DMS153 treated with DMSO at 0.1 percent for 48 hours (cell line): Measurements from ENCODE around the gene ERP44.
"Not testable (repeated sequence)": the region's sequence is repeated elsewhere in the genome, so short reads cannot be mapped to it uniquely, and the experiment has no call there.

ENCODE experiments used
- DNase-seq: peaks from one replicate; lab custom pipeline; 2025; ENCODE audit not compliant: unreplicated experiment; lab: John Stamatoyannopoulos, UW

The ERP44 gene

GRCh38 chr9:100098887-100099721, at the start of gene ERP44, which contains the start of gene INVS:
ERP44 (minus strand) TSS chr9:100099000; CDS start chr9:100098840, 160 bp downstream.
INVS (plus strand) TSS chr9:100099243; CDS start chr9:100104522, 5,279 bp downstream.
- peak; percentile 97 for DNase-seq

GRCh38 chr9:100145976-100146375, 47.2 kb upstream of the ERP44 start:
- DNase-seq: not testable (repeated sequence)

GRCh38 chr9:100145167-100145934, 46.6 kb upstream of the ERP44 start:
- DNase-seq: not testable (repeated sequence)

DNA sequence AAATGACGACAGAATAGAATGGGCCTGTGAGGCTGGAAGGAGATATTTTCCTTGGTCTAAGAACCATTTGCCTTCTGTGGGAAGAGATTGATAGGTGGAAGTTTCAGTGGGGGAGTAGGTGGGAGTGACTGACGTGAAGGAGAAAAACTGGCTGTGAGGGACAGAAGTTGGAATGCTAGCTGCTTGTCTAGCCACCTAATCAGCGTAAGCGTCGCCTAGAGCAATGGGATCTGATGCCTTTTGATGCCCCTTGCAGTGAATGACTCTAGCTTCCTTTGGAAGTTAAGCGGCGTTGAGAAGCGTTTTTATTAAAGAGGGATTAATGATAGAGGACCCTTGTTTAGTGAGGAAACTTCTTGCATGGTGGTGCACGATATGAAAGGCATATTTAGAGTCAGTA, 43.1 kb upstream of the ERP44 start:
- not testable (repeated sequence) for DNase-seq

- DNase-seq: not testable (repeated sequence)
Measured at GRCh38 chr9:100140303-100140702, 41.5 kb upstream of the ERP44 start.

DNA sequence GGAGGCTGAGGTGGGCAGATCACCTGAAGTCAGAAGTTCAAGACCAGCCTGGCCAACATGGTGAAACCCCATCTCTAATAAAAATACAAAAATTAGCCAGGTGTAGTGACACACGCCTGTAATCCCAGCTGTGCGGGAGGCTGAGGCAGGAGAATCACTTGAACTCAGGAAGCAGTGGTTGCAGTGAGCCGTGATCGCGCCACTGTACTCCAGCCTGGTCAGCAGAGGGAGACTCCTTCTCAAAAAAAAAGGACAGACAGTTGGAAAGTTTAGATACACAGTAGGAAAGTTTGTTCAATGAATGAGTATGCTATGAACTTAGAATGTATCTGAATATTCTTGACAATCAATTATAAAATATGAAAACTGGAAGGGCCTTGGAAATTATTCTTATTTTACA, 38.0 kb upstream of the ERP44 start:
- not testable (repeated sequence) for DNase-seq

GRCh38 chr9:100134731-100135130, 35.9 kb upstream of the ERP44 start:
- no peak for DNase-seq

DNA sequence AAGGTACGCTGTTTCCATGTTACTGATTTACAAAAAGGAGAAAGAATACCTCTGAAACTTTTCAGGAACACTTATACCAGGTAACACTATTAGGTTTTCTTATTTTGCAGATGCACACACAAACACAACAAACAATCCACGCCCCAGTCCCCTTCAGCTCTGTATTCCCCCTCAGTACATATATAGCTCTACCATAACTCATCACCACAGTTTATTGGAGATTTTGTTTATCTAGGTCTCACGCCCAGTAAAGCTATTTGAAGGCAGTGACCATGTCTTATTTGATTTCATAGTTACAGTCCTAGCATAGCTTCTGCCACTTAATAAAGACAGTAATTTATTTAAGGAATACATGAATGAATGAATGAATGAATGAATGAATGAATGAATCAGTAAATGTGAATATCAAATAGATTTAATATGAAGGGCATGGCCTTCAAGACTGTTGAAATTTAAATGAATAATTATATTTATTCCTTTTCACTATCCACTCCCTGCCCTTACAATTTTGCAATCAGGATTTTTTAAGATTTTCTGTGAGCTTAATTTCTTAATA, 33.2 kb upstream of the ERP44 start:
- DNase-seq: no peak

- no peak for DNase-seq
Measured at GRCh38 chr9:100131216-100131615, 32.4 kb upstream of the ERP44 start.

DNA sequence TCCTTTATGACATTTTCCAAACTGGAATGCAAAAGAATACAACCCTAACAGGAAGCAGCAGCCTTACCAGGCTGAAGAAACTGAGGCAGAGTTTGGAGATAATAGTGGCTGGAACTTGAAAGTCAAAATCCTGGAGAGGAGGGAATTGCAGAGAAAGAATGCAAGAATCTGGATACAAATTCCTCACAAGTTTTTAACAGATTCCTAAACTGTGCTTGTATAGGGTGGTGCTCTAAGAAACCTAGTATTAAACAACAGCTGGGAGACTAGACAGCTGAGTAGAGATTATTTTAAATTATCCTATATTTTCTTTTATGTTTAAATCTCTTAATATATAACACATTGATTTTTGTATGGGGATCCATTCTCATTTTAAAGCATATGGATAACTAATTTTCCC, 31.0 kb upstream of the ERP44 start:
- DNase-seq: no peak

DNA sequence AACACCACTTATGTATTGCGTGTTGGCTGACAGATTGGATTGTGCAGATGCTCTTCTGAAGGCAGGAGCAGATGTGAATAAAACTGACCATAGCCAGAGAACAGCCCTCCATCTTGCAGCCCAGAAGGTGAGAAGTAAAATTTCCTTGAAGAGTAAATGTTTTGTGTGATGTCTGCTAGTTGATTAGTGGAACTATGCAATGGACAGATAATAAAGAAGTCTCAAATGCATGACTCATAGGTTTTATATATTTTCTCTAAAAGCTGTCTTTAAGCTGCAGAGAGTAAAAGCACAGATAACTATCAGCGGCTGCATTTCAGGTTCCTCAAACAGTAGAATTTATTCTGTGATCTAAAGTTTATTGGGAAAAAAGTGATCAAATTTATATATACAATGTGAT, 27.6 kb upstream of the ERP44 start:
- DNase-seq: no peak

- DNase-seq: no peak
Measured at GRCh38 chr9:100125910-100126309, 27.1 kb upstream of the ERP44 start.

GRCh38 chr9:100125236-100125635, 26.4 kb upstream of the ERP44 start:
- DNase-seq: no peak

DNA sequence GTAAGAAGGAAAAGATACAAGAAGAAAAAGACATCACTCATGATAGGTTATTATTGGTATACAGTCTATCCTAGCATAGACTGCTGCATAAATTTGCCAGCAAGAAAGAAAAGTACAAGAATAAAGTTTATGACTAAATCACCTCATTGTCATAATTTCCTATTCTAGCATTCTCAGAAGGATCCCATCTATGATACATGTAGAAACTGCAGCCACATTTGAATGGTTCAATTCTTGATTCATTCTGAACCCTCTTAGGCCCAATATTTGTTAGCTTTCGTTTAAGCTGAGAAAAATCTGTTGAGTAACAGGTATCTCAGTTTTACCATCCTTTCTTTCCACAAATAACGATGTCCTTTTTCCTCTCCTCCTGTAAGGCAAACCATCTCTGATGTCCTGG, 21.5 kb upstream of the ERP44 start:
- DNase-seq: no peak

DNA sequence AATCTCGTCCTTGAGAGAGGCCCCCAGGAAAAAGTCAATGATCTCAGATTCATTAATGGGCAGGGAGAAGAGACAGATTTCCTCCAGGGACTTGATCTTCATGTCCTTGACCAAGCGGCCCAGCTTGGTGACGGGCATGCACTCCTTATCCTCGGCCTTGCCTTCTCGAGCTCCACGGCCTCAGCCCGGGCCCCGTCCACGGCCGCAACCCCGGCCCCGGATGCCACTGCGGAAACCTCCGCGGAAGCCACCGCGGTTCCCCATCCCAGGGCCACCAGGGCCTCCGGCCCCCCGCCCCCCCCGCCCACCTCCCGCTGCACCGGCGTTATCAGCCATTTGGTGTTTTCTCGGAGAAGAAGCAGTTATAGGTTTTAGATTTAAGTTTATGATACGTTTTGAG, 18.5 kb upstream of the ERP44 start:
- no peak for DNase-seq

DNA sequence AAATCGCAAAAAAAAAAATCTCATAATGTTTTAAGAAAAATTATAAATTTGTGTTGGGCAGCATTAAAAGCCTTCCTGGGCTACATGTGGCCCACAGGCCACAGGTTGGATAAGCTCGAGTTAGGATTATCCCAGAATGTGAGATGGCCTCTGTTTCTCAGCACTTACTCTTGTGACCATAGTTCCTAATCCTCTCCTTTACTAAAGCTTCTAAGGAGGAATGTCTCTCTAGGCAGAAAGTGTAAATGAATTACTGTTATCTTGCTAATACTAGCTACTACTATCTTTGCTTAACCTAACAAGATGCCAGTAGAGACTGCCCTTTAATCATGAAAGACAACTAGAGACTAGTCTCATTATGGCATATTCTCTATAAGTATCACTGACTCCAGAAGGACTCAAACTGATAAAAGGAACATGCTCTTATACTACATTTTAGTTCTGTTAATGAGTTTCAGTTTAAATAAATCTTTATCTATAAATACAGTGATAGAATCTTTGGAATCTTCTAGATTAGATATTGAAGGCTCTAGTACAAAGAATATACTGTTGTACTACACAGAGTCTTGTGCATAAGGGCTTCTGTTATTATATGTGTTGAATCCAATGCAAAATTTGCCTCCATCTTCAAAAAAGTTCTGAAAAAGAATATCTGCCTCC, 14.0 kb upstream of the ERP44 start:
- no peak for DNase-seq

DNA sequence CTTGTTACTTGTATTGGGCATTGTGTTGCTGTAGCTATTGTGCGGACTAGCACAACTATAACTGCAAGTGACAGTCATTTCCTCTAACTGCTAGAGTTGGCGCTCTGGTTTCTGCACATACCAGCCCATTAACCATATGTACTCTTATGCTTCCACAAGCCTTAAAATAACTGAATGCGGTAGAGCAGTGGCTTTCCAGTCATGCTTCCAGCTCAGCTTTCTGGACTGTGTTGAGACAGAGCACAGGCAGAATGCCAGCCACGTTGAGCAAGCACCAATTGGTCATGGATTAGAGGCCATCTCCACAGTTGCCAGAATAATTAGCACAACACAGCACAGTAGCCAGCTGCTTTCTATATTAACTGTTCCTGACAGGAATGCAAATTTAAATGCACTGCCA, 12.4 kb upstream of the ERP44 start:
- no peak for DNase-seq

GRCh38 chr9:100108559-100108958, 9.8 kb upstream of the ERP44 start:
- DNase-seq: no peak

DNA sequence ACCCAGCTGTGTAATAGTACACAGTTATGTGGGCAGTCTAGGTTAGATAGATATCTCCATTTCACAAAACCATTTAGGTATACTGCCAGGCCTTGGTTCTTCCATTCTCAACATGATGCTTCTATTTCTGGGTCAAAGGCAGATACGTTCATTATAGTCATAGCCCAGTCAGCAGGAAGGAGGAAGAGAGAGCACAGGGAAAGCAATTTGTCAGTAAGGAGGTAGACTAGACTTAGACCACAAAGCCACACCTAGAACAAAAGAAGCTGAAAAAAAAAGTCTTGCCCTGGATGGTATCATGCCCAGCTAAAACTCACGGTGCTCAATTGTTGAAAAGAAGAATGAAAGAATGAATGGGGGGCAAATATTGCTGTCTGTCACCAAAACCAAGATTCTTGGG, 7.8 kb upstream of the ERP44 start:
- no peak for DNase-seq

DNA sequence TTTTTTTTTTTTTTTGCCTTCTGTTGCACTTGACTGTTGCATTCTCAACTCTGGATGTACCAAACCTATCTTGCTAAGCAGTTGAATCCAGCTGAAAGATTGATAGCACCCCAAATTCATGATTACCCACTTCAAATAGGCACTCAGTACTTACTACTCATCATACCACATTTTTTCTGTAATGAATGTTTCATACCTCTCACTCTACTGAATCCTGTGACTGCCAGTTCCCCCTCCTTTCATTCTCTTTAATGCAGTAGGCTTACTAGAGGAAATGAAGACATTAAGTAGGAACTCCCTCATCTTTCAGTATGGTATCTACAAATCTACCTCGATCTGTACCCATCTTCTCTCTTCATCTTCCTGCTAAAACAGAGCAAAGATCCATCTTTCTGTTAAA, 7.1 kb upstream of the ERP44 start:
- DNase-seq: no peak

DNA sequence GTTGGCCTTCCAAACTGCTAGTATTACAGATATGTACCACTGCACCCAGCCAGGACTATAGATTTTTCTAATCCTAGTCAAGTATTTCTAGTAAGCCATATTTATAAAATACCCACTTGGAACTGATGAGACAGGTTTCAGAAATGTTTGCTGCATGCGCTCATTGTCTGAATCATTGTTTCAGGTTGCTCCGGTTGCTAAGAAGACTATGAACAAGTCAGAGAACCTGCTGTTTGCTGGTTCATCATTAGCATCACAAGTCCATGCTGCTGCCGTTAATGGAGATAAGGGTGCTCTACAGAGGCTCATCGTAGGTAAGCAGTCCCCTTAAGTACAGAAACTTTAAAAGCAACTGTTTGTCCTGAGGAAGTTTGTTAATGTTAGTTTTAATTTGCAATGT, 5.5 kb upstream of the ERP44 start:
- DNase-seq: no peak
